ENCODE measurements around the gene NUP54. TPM values are rescaled to one million over a fixed set of nuclear protein-coding genes. Genes with fewer than 3 reads are reported as not detected.

The NUP54 gene, protein sequence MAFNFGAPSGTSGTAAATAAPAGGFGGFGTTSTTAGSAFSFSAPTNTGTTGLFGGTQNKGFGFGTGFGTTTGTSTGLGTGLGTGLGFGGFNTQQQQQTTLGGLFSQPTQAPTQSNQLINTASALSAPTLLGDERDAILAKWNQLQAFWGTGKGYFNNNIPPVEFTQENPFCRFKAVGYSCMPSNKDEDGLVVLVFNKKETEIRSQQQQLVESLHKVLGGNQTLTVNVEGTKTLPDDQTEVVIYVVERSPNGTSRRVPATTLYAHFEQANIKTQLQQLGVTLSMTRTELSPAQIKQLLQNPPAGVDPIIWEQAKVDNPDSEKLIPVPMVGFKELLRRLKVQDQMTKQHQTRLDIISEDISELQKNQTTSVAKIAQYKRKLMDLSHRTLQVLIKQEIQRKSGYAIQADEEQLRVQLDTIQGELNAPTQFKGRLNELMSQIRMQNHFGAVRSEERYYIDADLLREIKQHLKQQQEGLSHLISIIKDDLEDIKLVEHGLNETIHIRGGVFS
- 10 to 100 TPM; 68.8 to 68.9 TPM for total RNA-seq

DNA sequence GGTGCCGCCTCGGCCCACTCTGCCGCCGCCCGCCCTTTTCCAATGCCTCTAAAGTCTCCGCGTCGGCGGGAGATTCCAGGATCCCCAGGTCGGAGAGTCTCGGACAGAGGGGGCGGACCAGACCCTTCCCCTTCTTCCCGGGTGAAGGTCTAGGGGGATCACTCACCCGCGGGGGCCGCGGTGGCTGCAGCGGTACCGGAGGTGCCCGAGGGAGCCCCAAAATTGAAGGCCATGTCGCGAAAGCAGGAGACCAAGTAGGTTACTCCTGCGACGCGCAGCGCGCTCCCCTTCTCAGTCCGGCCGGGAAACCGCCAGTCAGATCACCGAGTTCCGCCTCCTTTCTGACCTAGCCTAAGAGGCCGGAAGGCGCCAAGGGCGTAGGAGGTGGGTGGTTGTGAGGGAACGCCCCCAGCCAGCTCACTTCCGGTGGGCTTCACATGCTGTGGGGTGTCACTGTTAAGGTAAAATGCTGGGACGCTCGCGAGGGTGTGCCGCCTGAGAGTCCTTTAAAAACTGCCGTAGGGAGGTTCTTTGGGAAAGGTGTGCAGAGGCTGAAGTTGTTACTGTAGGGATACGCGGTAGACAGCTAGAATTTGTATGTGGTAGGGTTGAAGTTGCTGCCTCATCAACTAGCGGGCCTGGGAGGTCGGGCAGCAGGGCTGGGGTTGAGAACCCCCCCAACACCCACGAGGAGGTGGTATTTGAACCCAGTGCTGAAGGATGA, at the start of gene NUP54:
TSS of gene NUP54 (minus strand) at position 256 of the 724 bp plus-strand sequence. CDS start at position 233, 23 bp downstream.
- CTCF ChIA-PET: no interaction called here
- POLR2A ChIA-PET: interaction anchor here (0.5 to 0.6 kb wide), 2 partner anchors 158 to 560 kb away, joined by 3 to 4 read pairs; partner anchors contain the start of gene SDAD1

DNA sequence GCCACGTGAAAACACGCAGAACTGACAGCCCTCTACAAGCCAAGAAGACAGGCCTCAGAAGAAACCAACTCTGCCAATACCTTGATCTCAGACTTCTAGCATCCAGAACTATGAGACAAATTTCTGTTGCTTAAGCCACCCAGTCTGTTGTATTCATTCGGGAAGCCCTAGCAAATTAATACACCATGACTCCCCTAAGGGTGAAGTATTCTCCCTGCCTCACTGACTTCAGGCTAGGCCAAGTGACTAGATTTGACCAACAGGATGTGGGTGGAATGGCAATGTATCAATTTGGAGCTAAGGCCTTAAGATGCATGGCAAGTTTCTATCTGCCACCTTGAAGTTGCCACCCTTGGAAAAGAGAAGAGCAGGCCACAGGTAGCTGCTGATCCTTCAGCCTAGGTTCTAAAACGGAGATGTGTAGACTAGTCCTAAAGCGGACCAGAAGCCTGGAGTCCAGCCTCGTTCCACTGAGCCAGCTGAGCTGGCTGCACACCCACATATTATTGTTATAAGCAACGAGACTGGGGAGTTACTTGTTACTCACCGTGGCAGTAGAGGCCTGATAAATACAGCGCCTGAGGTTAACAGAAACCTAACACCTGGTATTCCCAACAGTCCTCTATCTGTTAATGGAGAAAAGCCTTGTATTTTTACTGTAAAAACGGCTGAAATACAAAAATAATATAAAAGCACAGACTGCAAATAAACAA, 49.0 kb upstream of the NUP54 start:
- POLR2A ChIA-PET: no interaction called here
- CTCF ChIA-PET: interaction anchor here (1.2 kb wide), 1 partner anchor 17 kb away, joined by 6 read pairs; no protein-coding TSS in a partner anchor

DNA sequence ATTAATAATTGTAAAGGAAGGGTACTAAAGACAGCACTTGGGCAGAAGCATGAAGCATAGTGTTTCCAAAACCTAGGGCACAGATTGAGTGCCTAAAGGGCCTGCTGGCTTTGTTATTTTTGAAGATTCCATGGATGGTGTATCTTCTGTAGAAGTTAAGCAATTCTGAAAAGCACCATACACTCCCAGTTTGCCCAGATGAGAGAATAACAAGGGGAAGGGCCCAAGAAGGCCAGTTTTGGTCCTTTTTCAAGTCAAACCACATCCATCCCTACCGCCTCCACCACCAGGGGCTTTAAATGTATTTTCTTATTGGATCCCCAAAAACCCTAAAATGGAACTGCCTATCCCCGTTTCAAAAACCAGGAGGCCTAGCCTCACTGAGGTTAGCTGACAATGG, 48.2 kb upstream of the NUP54 start:
- CTCF ChIA-PET: interaction anchor here (1.2 kb wide), 1 partner anchor 16 kb away, joined by 6 read pairs; no protein-coding TSS in a partner anchor
- POLR2A ChIA-PET: no interaction called here

DNA sequence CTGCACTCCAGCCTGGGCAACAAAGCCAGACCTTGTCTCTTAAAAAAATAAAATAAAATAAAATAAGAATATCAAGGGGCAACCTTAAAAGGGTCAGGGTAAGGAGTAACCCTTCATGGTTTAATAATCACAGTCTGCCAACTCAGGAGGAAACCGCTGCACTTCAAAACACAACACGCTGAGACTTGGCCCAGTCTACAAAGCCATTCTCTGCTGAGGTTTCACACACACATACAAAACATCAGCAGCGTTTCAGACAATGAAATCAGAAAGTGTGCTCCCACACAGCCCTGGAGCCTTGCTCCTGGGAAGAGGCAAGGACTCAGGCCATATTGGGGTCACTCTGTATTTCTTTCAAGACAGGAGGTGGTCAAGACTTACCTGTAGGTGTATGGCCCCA, 47.1 kb upstream of the NUP54 start:
- CTCF ChIA-PET: no interaction called here
- POLR2A ChIA-PET: no interaction called here

DNA sequence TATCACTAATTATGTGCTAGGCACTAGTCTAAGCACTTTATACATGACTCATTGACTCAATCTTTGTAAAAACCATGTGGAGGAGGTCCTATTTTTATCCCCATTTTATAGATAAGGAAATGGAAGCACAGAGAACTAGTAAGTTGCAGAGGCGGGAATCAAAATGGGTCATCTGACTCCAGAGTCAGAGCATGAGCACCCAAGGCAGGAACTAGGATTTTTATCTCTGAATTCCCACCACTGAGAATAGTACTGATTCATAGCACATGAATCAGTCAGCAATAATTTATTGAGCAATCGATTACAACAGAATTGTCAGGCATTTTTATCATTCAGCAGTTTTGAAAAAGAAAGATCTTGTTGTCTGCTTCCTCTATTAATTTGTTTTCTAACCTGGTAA, 46.1 kb upstream of the NUP54 start:
- CTCF ChIA-PET: no interaction called here

DNA sequence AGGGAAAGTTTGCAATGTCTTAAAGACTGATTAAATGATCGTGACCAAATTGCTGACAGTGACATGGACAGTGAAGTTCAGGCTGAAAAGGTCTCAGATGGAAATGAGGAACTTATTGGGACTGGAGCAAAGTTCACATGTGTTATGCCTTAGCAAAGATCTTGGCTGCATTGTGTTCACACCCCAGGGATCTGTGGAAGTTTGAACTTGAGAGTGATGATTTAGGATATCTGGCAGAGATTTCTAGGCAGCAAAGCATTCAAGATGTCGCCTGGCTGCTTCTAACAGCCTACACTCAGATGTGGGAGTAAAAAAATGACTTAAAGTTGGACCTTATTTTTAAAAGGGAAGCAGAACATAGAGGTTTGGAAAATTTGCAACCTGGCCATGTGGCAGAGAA, 44.0 kb upstream of the NUP54 start:
- CTCF ChIA-PET: no interaction called here
- POLR2A ChIA-PET: no interaction called here

More for the DNA sequence above, 46.1 kb upstream of the NUP54 start:
- POLR2A ChIA-PET: no interaction called here

DNA sequence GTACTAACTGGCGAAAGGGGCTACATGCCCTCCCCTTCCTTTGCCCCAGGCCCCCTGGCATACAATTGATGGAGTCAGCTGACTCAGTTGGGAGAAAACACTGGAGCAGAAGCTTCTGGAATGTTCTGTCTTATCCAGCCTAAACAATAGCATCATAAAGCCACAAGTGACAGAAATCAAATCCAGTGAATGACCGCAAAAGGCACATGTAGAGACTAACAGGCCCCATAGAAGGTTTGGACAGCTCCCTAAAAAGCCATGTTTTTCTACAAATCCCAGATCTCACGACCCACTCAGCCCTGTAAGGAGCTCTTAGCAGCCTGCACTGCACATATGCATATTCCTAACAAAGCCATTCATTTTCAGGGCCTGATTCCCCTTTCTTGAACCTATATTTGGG, 40.4 kb upstream of the NUP54 start:
- ChIA-PET CTCF (no interaction called here), POLR2A (interaction anchor here (0.5 kb wide), 1 partner anchor 602 kb away, joined by 4 read pairs; no protein-coding TSS in a partner anchor)

DNA sequence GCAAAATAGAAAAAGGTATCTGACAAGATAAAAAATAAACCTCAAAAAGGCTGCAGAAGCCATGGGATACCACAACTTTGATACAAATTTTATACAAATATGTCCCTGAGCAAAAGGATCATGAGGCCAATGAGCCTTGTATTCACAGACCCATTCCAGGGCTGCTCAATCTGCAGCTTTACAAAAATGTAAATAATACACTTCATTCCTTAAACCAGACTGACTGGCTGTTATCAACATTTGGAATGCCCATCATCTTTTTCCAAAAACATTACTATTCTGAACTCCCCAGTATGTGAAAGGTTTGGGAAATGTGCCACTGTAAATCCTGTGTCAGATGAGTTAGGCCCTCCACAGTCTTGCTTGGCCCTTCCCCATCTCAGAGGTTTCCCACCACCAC, 40.0 kb upstream of the NUP54 start:
- POLR2A ChIA-PET: no interaction called here
- CTCF ChIA-PET: no interaction called here

DNA sequence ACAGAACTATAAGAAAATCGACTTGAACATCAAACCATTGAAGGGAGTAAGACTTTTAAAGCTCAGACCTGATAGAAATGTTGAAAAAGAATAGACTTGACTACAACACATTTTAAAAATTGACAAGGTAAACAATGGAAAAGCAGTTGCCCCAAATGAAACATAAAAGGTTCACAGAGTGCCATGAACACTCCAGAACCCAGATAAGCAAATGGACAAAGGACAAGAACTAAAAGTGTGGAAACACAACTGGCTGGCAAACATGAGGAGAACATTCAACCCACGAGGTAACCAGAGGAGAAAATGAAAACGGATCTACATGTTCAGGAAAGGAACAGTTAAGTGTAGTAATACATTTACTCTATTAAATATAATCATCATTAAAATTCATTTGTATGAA, 39.0 kb upstream of the NUP54 start:
- POLR2A ChIA-PET: no interaction called here
- CTCF ChIA-PET: no interaction called here

DNA sequence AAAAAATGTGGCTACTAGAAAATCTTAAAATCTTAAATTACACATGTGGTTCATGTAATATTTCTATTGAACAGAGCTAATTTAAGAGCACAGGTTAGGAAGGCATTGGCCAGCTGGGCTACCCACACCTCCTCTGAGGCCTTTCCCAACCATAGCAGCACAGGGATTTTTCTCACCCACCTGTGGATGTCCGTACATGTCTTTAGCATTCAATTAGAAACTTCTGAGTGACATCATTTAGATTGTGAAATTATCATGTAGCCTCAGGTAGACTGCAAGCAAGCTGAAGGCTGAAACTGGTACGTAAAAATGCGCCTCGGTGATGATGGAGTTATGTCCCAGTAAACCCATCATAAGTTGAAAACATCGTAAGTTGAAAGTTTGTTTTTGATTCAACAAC, 34.3 kb upstream of the NUP54 start:
- ChIA-PET POLR2A (no interaction called here), CTCF (no interaction called here)

DNA sequence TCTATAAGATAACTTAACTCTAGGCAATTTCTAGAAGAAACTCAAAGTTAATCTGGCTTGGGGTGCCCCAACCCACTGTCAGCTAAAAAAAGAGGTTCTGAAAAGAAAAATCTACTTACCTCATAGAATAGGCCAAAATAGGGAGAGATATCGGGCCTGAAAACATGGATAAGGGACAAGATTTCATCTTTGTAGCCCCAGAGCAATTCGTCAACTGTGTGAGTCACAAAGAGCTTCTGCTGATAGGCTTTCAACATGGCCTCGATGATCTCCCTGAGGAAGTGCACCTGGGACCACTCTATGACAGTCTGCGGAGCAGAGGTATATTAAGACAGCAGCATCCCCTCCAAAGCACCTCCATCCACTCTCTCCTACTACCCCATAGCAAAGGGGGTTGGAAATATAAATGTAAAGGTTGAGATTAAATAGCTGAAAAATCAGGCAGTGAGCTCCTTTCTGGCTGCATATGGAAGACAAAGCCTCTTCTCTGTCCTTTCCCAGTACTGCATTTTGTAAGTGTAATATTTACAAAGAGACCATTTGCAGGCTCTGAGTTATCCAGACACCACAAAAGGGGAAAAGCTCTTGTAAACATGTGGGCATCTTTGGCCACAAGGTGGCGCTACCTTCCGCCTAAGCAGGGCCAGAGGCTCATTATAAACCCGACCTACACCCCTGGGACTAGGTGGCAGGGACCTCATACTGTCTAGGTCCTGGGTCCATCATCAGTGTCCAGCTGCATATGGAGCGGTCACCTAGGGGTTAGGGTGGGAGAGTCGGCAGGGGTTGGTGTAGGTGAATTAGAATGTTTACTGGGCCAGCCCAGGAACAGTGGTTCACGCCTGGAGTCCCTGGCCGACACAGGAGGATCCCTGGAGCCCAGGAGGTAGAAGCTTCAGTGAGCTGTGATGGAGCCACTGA, 31.5 kb upstream of the NUP54 start:
- ChIA-PET CTCF (interaction anchor here (0.6 to 2.9 kb wide), 24 partner anchors 10 to 1024 kb away, joined by 3 to 22 read pairs (median 4); partner anchors contain the start of genes FAM47E and SCARB2), POLR2A (no interaction called here)

DNA sequence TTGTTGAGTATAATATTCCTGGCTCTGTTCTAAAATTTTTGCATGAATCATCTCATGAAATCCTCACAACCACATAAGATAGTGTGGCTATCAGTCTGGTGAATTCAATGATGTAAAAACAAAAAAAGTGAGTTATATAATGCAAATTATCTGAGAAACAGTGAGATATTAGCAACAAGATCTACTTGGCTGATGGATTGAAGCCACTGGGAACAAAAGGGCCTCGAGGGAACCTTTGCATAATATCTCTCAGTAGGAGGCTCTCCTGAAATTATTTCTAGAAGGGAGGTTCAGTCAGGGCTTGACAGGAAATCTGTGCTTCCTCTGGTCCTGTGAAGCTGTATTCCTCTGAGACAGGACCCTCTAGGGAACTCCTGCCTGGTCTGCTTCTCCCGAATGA, 30.1 kb upstream of the NUP54 start:
- POLR2A ChIA-PET: no interaction called here
- CTCF ChIA-PET: interaction anchor here (0.5 to 1.6 kb wide), 2 partner anchors 92 to 481 kb away, joined by 3 to 4 read pairs; no protein-coding TSS in a partner anchor

DNA sequence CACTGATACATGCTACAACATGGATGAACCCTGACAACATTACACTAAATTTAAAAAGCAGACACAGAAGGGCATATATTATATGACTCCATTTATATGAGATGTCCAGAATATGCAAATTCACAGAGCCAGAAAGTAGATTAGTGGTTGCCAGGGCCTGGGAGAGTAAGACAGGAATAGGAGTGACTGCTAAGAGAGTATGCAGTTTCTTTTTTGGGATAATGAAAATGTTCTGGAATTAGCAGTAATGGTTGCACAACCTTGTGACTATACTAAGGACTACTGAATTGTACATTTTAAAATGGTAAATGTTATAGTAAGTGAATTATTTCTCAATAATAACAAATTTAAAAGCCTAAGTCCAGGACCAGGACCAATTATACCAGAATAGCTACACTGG, 29.5 kb upstream of the NUP54 start:
- POLR2A ChIA-PET: no interaction called here

DNA sequence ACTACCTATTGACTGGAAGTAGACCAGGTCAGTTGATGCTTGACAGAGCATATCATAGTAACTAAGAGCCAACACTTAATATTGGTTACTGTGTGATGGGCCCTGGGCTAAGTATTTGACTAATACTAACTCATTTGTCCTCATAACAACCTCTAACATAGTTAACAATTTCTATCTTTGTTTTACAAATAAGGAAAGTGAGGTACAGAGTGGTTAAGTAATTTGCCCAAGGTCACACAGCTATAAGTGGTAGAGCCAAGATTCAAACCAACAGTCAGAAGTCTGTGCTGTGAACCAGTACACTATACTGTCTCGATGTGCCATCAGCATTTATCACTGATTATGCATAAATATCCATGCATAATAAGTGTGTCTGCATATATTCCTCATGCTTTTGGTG, 27.1 kb upstream of the NUP54 start:
- ChIA-PET POLR2A (no interaction called here), CTCF (interaction anchor here (1.8 kb wide), 1 partner anchor 203 kb away, joined by 5 read pairs; no protein-coding TSS in a partner anchor)

More for the DNA sequence above, 29.5 kb upstream of the NUP54 start:
- CTCF ChIA-PET: no interaction called here

DNA sequence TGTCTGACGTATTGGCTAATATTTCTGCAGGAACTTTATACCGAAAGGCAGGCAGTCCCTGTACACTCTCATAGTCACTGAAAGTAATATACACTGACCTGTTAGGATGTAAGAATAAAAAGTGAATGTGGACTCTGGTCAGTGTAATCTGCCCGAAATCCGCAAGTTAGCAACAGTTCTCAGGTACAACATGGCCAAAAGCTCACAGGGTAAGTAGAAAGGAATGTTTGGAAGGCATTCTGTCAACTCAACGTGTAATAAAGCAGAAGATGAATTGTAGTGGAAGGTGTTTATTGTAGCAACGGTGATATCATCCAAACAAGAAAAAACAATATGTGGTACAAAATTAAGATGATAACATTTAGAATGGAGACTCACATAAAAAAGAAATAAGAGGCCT, 26.0 kb upstream of the NUP54 start:
- ChIA-PET CTCF (interaction anchor here (1.8 kb wide), 1 partner anchor 204 kb away, joined by 5 read pairs; no protein-coding TSS in a partner anchor), POLR2A (no interaction called here)

DNA sequence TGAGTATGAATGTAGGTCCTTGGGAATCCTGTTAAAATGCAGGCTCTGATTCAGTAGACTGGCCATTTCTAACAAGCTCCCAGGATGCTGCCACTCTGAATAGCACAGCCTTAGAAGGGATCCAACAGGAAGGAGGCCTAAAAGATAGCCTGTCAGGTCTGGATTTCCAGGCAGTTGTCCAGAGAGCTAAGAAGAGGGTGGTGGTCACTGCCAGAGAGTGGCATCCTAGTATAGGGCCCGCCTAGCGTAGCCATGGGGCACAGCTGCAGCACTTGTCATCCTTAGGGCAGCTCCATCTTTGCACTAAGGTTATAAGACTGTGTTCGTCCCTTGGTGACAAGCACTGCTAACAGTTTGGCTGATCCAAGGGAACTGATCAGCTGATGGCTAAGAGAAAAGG, 20.5 kb upstream of the NUP54 start:
- POLR2A ChIA-PET: no interaction called here
- CTCF ChIA-PET: interaction anchor here (2.3 kb wide), 1 partner anchor 11 kb away, joined by 5 read pairs; no protein-coding TSS in a partner anchor

DNA sequence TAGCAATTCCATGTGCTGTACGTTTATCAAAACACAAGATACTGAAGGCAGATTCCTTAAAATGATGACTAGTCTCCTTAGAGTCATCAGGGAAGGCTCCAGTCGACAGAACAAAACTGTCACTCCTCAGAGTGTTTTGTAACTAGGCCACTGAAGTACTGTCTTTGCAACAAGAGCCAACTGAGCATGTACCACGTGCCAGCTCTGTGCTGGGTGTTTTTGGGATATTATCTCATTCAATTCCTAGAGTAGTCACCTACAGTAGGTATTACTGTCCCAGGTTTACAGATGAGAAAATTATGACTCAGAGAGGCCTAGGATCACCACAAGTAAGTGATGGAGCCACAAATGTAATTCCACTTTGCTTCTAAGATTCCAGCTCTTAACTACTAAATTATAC, 18.3 kb upstream of the NUP54 start:
- ChIA-PET POLR2A (no interaction called here), CTCF (no interaction called here)

DNA sequence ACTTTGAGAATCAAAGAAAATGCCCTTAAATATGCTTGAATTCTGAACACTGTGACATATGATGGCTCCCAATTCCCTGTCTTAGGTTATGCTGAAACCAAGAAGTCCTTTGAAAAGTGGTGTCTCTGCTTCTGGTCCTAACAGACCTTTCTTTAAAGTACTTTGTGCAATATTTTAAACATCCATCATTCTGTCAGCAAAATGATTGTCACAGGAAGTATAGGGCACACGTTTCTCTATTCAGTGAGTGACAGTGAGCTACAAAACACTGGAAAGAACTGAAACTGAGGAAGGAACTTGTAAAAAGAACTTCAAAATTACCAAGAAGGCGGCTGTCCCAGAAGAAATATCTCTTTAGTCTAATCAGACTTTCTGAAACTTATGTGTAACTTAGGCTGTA, 12.2 kb upstream of the NUP54 start:
- POLR2A ChIA-PET: interaction anchor here (0.5 kb wide), 1 partner anchor 16 kb away, joined by 4 read pairs; no protein-coding TSS in a partner anchor
- CTCF ChIA-PET: no interaction called here

DNA sequence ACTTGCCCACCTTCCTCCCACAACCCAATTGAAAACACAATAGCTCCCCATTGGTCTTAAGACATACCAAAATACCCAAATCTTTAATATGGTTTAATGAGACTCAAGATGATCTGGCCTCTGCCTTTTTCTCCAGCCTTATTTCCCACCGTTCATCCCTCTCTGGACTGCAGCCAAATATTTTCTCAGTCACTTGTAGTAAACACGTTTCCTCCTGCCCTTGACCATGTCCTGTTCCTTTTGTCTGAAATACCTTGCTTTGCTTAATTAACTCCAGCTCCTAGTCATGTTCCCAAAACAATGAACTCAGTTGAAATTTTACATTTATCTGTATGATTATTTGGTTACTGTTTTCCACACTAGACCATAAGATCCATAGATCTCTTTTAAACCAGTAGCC, 8.4 kb upstream of the NUP54 start:
- POLR2A ChIA-PET: no interaction called here
- CTCF ChIA-PET: interaction anchor here (1.2 kb wide), 1 partner anchor 23 kb away, joined by 4 read pairs; no protein-coding TSS in a partner anchor

Measured in activated CD8-positive, alpha-beta memory T cell treated with anti-CD3 and anti-CD28 coated beads for 36 hours (primary cell).